Activated gamma-delta T cell treated with Interleukin-2 at 50 U/mL for 16 hours (primary cell): Measurements from ENCODE around the gene LRRK1.
"Not testable (repeated sequence)": the region's sequence is repeated elsewhere in the genome, so short reads cannot be mapped to it uniquely, and the experiment has no call there.

Experiments
- DNase-seq: peaks from one replicate; pipeline ENCODE4 v3.0.0-alpha.2; 2020

LRRK1 gene

GRCh38 chr15:101060576-101061551 is 141.7 kb downstream of the LRRK1 start:
- no peak for DNase-seq

- DNase-seq = no peak
Measured at GRCh38 chr15:101062063-101062462, 142.9 kb downstream of the LRRK1 start.

- no peak for DNase-seq
Measured at GRCh38 chr15:101062471-101063171, 143.5 kb downstream of the LRRK1 start.

GRCh38 chr15:101063212-101063611 is 144.1 kb downstream of the LRRK1 start:
- no peak for DNase-seq

- no peak for DNase-seq
Measured at GRCh38 chr15:101063891-101064794, 145.0 kb downstream of the LRRK1 start.

- DNase-seq = no peak
Measured at GRCh38 chr15:101064795-101065569, 145.8 kb downstream of the LRRK1 start.

- no peak for DNase-seq
Measured at GRCh38 chr15:101065570-101066221, 146.5 kb downstream of the LRRK1 start.

GRCh38 chr15:101066501-101067408 is 147.6 kb downstream of the LRRK1 start:
- DNase-seq = no peak

GRCh38 chr15:101067660-101068522 is 148.7 kb downstream of the LRRK1 start:
- no peak for DNase-seq

GRCh38 chr15:101068523-101068960 is 149.4 kb downstream of the LRRK1 start:
- no peak for DNase-seq

GRCh38 chr15:101068961-101069653 is 149.9 kb downstream of the LRRK1 start:
- no peak for DNase-seq

GRCh38 chr15:101069654-101069973 is 150.5 kb downstream of the LRRK1 start:
- DNase-seq = no peak

GRCh38 chr15:101070024-101070423 is 150.9 kb downstream of the LRRK1 start:
- DNase-seq = no peak

GRCh38 chr15:101070502-101071273 is 151.5 kb downstream of the LRRK1 start:
- no peak for DNase-seq

GRCh38 chr15:101071651-101072050 is 152.5 kb downstream of the LRRK1 start:
- DNase-seq = no peak

- not testable (repeated sequence) for DNase-seq
Measured at GRCh38 chr15:101072235-101072634, 153.1 kb downstream of the LRRK1 start.

- not testable (repeated sequence) for DNase-seq
Measured at GRCh38 chr15:101077806-101078668, 158.9 kb downstream of the LRRK1 start.
